HEK293T (cell line): ENCODE data around the gene FADS3.

Experiments
- BHLHE40 ChIP-seq: fragments of 450-650 bp; IDR thresholded peaks from 2 replicates; pipeline ENCODE4 v1.6.1; 2016; ENCODE audit warnings: mild to moderate bottlenecking, moderate library complexity, borderline replicate concordance
- CTBP1 ChIP-seq: fragments of 450-650 bp; IDR thresholded peaks from 2 replicates; pipeline ENCODE4 v1.6.1; 2016; ENCODE audit warnings: borderline replicate concordance
- FOXA1 ChIP-seq: fragments of 450-650 bp; IDR thresholded peaks from 2 replicates; pipeline ENCODE4 v1.6.1; 2016; ENCODE audit warnings: mild to moderate bottlenecking
- FOXK2 ChIP-seq: fragments of 450-650 bp; IDR thresholded peaks from 2 replicates; pipeline ENCODE4 v1.6.1; 2016; ENCODE audit warnings: mild to moderate bottlenecking
- FOXM1 ChIP-seq: fragments of 450-650 bp; IDR thresholded peaks from 2 replicates; pipeline ENCODE4 v1.6.1; 2017; ENCODE audit warnings: mild to moderate bottlenecking, borderline replicate concordance
- HDGF ChIP-seq: fragments of 450-650 bp; IDR thresholded peaks from 2 replicates; pipeline ENCODE4 v1.6.1; 2017; ENCODE audit warnings: antibody characterized with exemption, borderline replicate concordance
- L3MBTL2 ChIP-seq: fragments of 450-650 bp; conservative IDR thresholded peaks from 2 replicates; pipeline ENCODE4 v1.6.1; 2016; ENCODE audit warnings: mild to moderate bottlenecking
- LEF1 ChIP-seq: fragments of 450-650 bp; IDR thresholded peaks from 2 replicates; pipeline ENCODE4 v1.6.1; 2017; ENCODE audit warnings: mild to moderate bottlenecking, borderline replicate concordance
- NFRKB ChIP-seq: fragments of 450-650 bp; IDR thresholded peaks from 2 replicates; pipeline ENCODE4 v1.6.1; 2016; ENCODE audit warnings: mild to moderate bottlenecking, moderate library complexity
- SP1 ChIP-seq: fragments of 450-650 bp; IDR thresholded peaks from 2 replicates; pipeline ENCODE4 v1.6.1; 2017
- SUZ12 ChIP-seq: fragments of 450-650 bp; IDR thresholded peaks from 2 replicates; pipeline ENCODE4 v1.6.1; 2016; ENCODE audit warnings: mild to moderate bottlenecking
- TARDBP ChIP-seq: fragments of 450-650 bp; IDR thresholded peaks from 2 replicates; pipeline ENCODE4 v1.6.1; 2016
- ZNF384 ChIP-seq: fragments of 450-650 bp; IDR thresholded peaks from 2 replicates; pipeline ENCODE4 v1.6.1; 2016

- no peak for TF ChIP-seq L3MBTL2
- TF ChIP-seq SP1: no peak
- no peak for TF ChIP-seq CTBP1
- no peak for TF ChIP-seq FOXM1
- TF ChIP-seq TARDBP: no peak
- TF ChIP-seq HDGF: no peak
- no peak for TF ChIP-seq FOXA1
- TF ChIP-seq FOXK2: no peak
- TF ChIP-seq BHLHE40: no peak
- TF ChIP-seq SUZ12: no peak
- no peak for TF ChIP-seq LEF1
- TF ChIP-seq ZNF384: no peak
- no peak for TF ChIP-seq NFRKB
Observed at GRCh38 chr11:61883947-61884346, 7.4 kb downstream of the FADS3 start.
